ENCODE results near the gene BCR. TPM values are rescaled to one million over a fixed set of nuclear protein-coding genes. Genes with fewer than 3 reads are reported as not detected.
"Not testable (repeated sequence)": the region's sequence is repeated elsewhere in the genome, so short reads cannot be mapped to it uniquely, and the experiment has no call there.

Gene BCR
- polyA plus RNA-seq, 1 donor, result 13.9 TPM

GRCh38 chr22:23365524-23365923, 185.2 kb downstream of the BCR start:
- DNase-seq (ENCODE audit: low read depth), result no peak

DNA sequence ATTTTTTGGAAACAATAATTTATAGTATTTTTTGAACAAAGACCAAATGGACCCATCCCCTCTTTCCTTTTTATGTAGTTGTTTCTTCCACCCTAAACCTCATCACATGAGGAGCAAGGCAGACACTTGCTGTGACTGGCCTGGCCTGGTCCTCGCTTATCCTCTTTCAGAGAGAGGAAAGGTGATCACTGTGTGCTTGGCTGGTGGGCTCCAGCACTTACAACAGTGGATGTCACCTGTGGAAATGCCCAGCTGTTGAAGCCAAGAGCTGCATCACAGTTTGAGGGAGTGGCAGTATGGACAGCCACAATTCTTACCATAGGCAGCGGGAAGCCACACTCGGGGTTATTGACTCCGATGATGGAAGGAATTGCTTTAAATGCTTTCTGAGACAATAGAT, 185.7 kb downstream of the BCR start:
- DNase-seq (ENCODE audit: low read depth), result no peak

- not testable (repeated sequence) for DNase-seq (ENCODE audit: low read depth)
These were observed 186.9 kb downstream of the BCR start for GRCh38 chr22:23367196-23367595.

Other genes with a start within 250 kb of the BCR start
- 2.7 TPM for gene GNAZ, start 110.0 kb upstream of the BCR start, polyA plus RNA-seq (ENCODE audit: insufficient read length)
- 0.32 TPM for gene RSPH14, start 38.5 kb upstream of the BCR start, polyA plus RNA-seq (ENCODE audit: insufficient read length)
- gene RAB36, start 35.0 kb upstream of the BCR start, polyA plus RNA-seq (ENCODE audit: insufficient read length), result 0.80 TPM